K562 (cell line): ENCODE results near the gene LBHD2. TPM values are rescaled to one million over a fixed set of nuclear protein-coding genes. Genes with fewer than 3 reads are reported as not detected.

Experiments used
- polyA plus RNA-seq, 8 experiments: library from polyadenylated mRNA; depleted of rRNA in 4 of 8; stranded (reverse) in 5 of 8; unstranded in 3 of 8; fragments of >200 nt; fragmentation: Nextera tagmentation in 2 of 8; fragmentation: Illumina TruSeq in 1 of 8; extraction: Ambion mirVana in 2 of 8; extraction: Trizol in 1 of 8; gene quantifications; 2 replicates each; pipeline versions ENCODE4 v1.2.1 to v1.2.3, GENCODE V29; 2011 to 2014; ENCODE audit warnings: inconsistent platforms in 1 of 8, missing spikeins in 1 of 8
- total RNA-seq, 7 experiments: library from RNA; depleted of rRNA in 6 of 7; stranded (reverse); fragments of >200 nt in 6 of 7; fragmentation: Illumina TruSeq in 2 of 7; extraction: Trizol in 2 of 7; gene quantifications; 2 replicates each; pipeline versions ENCODE4 v1.2.1 to v1.2.3, GENCODE V29; 2011 to 2021; ENCODE audit warnings: low replicate concordance in 1 of 7

Gene LBHD2
- total and polyA plus RNA-seq, 9 of the 15 experiments (the other 6 are each of a cell fraction or from before 2014, with no cell fraction given) = not detected

Other genes with a start within 250 kb of the LBHD2 start
- 0.04 and 0.14 TPM in 2 replicates for gene AMN, start 161.5 kb upstream of the LBHD2 start, total RNA-seq (2014; rRNA removed)
- gene AMN, start 161.5 kb upstream of the LBHD2 start, total RNA-seq (2014; rRNA removed; fragmentation: Illumina TruSeq; extraction: Trizol) = not detected in 2 replicates
- not detected in 2 replicates for gene AMN, start 161.5 kb upstream of the LBHD2 start, total RNA-seq (2015; rRNA removed; fragmentation: Illumina TruSeq; extraction: Trizol)
- 0.04 and 0.09 TPM in 2 replicates for gene AMN, start 161.5 kb upstream of the LBHD2 start, total RNA-seq (2021)
- not detected in 2 replicates for gene AMN, start 161.5 kb upstream of the LBHD2 start, polyA plus RNA-seq (2011; rRNA removed)
- not detected in 2 replicates for gene AMN, start 161.5 kb upstream of the LBHD2 start, polyA plus RNA-seq (2014; fragmentation: Illumina TruSeq; extraction: Trizol)
- not detected for gene AMN, start 161.5 kb upstream of the LBHD2 start, polyA plus RNA-seq (2014; fragmentation: Nextera tagmentation; extraction: Ambion mirVana)
- not detected in 2 replicates for gene AMN, start 161.5 kb upstream of the LBHD2 start, polyA plus RNA-seq (2014; rRNA removed)
- 12.6 and 15.1 TPM in 2 replicates for gene CDC42BPB, start 26.7 kb upstream of the LBHD2 start, total RNA-seq (2014; rRNA removed)
- gene CDC42BPB, start 26.7 kb upstream of the LBHD2 start, total RNA-seq (2014; rRNA removed; fragmentation: Illumina TruSeq; extraction: Trizol) = 8.8 and 9.0 TPM in 2 replicates
- gene CDC42BPB, start 26.7 kb upstream of the LBHD2 start, total RNA-seq (2015; rRNA removed; fragmentation: Illumina TruSeq; extraction: Trizol) = 8.7 and 9.7 TPM in 2 replicates
- 19.6 and 24.3 TPM in 2 replicates for gene CDC42BPB, start 26.7 kb upstream of the LBHD2 start, total RNA-seq (2021)
- gene CDC42BPB, start 26.7 kb upstream of the LBHD2 start, polyA plus RNA-seq (2011; rRNA removed) = 19.5 and 22.9 TPM in 2 replicates
- gene CDC42BPB, start 26.7 kb upstream of the LBHD2 start, polyA plus RNA-seq (2014; fragmentation: Illumina TruSeq; extraction: Trizol) = 16.5 and 17.0 TPM in 2 replicates
- under 1 TPM; 0.07 to 0.25 TPM for gene CDC42BPB, start 26.7 kb upstream of the LBHD2 start, polyA plus RNA-seq (2014; fragmentation: Nextera tagmentation; extraction: Ambion mirVana)
- 13.9 and 15.0 TPM in 2 replicates for gene CDC42BPB, start 26.7 kb upstream of the LBHD2 start, polyA plus RNA-seq (2014; rRNA removed)
- gene EXOC3L4, start 10.5 kb downstream of the LBHD2 start, total RNA-seq (2014; rRNA removed) = 3.5 and 5.6 TPM in 2 replicates
- 0.33 TPM in 1 of 2 replicates, not detected in the other for gene EXOC3L4, start 10.5 kb downstream of the LBHD2 start, total RNA-seq (2014; rRNA removed; fragmentation: Illumina TruSeq; extraction: Trizol)
- 0.83 and 1.6 TPM in 2 replicates for gene EXOC3L4, start 10.5 kb downstream of the LBHD2 start, total RNA-seq (2015; rRNA removed; fragmentation: Illumina TruSeq; extraction: Trizol)
- 5.4 and 6.7 TPM in 2 replicates for gene EXOC3L4, start 10.5 kb downstream of the LBHD2 start, total RNA-seq (2021)
- gene EXOC3L4, start 10.5 kb downstream of the LBHD2 start, polyA plus RNA-seq (2011; rRNA removed) = 1.1 and 2.0 TPM in 2 replicates
- 0.25 and 0.97 TPM in 2 replicates for gene EXOC3L4, start 10.5 kb downstream of the LBHD2 start, polyA plus RNA-seq (2014; fragmentation: Illumina TruSeq; extraction: Trizol)
- under 1 TPM in 1 of 2 experiments, not detected in 1; 0.10 TPM for gene EXOC3L4, start 10.5 kb downstream of the LBHD2 start, polyA plus RNA-seq (2014; fragmentation: Nextera tagmentation; extraction: Ambion mirVana)
- gene EXOC3L4, start 10.5 kb downstream of the LBHD2 start, polyA plus RNA-seq (2014; rRNA removed) = 6.2 and 11.7 TPM in 2 replicates
- 39.5 and 46.0 TPM in 2 replicates for gene TNFAIP2, start 39.3 kb downstream of the LBHD2 start, total RNA-seq (2014; rRNA removed)
- 20.8 and 23.7 TPM in 2 replicates for gene TNFAIP2, start 39.3 kb downstream of the LBHD2 start, total RNA-seq (2014; rRNA removed; fragmentation: Illumina TruSeq; extraction: Trizol)
- 68.6 and 70.2 TPM in 2 replicates for gene TNFAIP2, start 39.3 kb downstream of the LBHD2 start, total RNA-seq (2015; rRNA removed; fragmentation: Illumina TruSeq; extraction: Trizol)
- 52.7 and 61.2 TPM in 2 replicates for gene TNFAIP2, start 39.3 kb downstream of the LBHD2 start, total RNA-seq (2021)
- 22.6 and 35.4 TPM in 2 replicates for gene TNFAIP2, start 39.3 kb downstream of the LBHD2 start, polyA plus RNA-seq (2011; rRNA removed)
- 42.7 and 59.7 TPM in 2 replicates for gene TNFAIP2, start 39.3 kb downstream of the LBHD2 start, polyA plus RNA-seq (2014; fragmentation: Illumina TruSeq; extraction: Trizol)
- gene TNFAIP2, start 39.3 kb downstream of the LBHD2 start, polyA plus RNA-seq (2014; fragmentation: Nextera tagmentation; extraction: Ambion mirVana) = 10 to 100 TPM; 44.6 to 49.7 TPM
- gene TNFAIP2, start 39.3 kb downstream of the LBHD2 start, polyA plus RNA-seq (2014; rRNA removed) = 47.6 and 63.5 TPM in 2 replicates